ENCODE data around the gene N4BP2L2. TPM values are rescaled to one million over a fixed set of nuclear protein-coding genes. Genes with fewer than 3 reads are reported as not detected.
A peak's percentile ranks its signal among the peaks of the same experiment; 100 is the strongest.

N4BP2L2 gene
- total and polyA plus RNA-seq, 2 of the 13 experiments (the other 11 are each of a cell fraction or from before 2014, with no cell fraction given), result 58.9 to 81.2 TPM

DNA sequence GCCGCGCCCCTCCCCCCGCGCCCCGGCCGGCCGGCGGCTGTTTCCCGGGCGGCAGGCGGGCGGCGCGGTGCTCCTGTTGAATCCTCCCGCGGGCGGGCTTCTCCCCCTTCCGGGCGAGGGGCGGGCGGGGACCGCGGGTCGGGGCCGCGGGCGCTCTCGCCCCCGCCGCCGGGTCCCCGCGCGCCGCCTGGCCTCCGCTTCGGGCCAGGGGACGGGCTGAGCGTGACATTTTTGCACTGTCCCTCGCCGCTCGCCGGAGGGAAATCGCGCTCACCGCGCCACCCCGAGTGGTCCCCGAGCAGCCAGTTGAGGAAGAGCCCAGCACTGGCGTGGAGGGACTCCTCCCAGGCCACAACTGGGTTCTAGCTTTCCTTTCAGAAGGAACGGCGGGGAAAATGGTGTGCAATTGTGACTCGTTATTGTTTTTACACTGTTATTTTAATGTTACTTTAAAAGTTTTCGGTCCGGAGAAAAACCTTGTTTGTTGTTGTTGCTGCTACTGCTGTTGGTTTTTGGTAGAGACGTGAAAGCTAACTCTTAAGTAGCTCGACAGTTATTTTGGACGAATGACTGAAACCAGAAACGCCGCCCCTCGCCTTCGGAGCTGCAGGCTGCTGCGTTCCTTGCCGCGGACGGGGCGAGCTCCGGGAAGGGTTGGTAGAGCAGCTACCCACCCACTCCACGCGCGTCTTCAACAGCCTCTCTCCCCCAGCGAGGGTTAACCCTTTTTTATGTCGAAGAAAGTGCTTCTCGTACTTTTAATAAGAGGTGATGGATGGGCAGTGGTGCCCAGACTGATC lies 48.6 kb upstream of the N4BP2L2 start (continued):
- TF ChIP-seq ZNF121 (CRISPR knock-in tag; IDR thresholded peaks at IDR 0.05) (no peak), ZFX (CRISPR knock-in tag; IDR thresholded peaks at IDR 0.05; ENCODE audit: low read depth) (peak; percentile 17; the same call in 1 of the 2 replicates)

DNA sequence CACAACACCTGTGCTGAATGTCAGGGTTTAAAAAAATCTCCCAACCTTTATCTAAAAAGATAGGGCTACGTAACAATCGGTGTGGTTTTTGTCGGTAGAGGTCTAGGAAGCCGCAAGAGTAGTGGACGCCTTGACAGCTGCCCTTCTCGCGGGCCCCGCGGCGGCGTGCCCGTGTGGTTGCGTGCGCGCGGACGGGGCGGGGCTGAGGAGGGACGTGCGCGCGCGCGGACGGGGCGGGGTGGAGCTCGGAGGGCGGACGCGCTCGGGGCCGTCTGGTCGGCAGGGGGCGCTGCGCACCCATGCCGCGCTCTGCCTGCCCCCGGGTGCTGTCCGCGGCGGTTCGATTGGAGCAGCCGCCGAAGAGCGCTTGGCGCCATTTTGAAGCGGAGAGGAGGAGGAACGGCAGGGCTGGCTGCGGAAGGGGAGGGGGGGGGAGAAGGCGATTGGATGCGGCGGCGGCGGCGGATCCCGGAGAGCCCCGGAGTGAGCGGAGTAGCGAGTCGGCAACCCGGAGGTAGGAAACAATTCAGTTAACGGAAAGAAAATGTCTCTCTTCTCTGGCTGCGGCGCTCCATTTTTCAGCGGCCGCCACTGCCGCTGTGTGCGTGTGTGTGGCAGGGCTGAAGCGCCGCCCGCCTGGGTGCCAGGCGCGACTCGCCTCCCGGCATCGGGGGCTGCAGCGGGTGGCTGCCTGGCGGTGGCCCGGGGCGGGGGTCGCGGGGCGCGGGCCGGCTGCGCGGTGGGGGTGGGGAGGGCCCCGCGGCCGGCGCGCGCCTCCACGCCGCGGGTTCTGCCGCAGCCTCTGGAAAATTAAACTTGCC lies 47.7 kb upstream of the N4BP2L2 start, which contains the start of gene PDS5B:
Gene PDS5B, plus strand, starts transcription at position 373 of the 821 bp plus-strand sequence. CDS start 62,321 bp downstream, outside the sequence.
- FAIRE-seq (no peak), ATAC-seq (peak; percentile 90), DNase-seq (ENCODE audit: low spot score) (peak; percentile 87)
- Histone ChIP-seq H4K20me1 (ENCODE audit: insufficient read depth, low read length) (no peaks in the 10 kb centered on the region), H3K27me3 (ENCODE audit: control insufficient read depth in 1 of 2, insufficient read depth in 2 of 2, low read length in 2 of 2) (no peaks in the 10 kb centered on the region; a peak in 1 of 5 replicates), H3K4me1 (ENCODE audit: insufficient read depth, low read length) (peaks cover 31% of the 10 kb centered on the region), H2AFZ (ENCODE audit: low read length) (peak within 1 kb of the TSS; percentile 74), H3K79me2 (ENCODE audit: insufficient read depth, low read length) (peaks cover 40% of the 10 kb centered on the region), H3K4me2 (ENCODE audit: low read depth, low read length) (peak within 1 kb of the TSS; percentile 98), H3K27ac (ENCODE audit: extremely low read length, insufficient read depth, low read length) (peak within 1 kb of the TSS; percentile 94), H3K36me3 (replicated peaks in 1 of 2; ENCODE audit: control insufficient read depth in 1 of 2, insufficient read depth in 2 of 2, low read length in 2 of 2) (no peaks in the 10 kb centered on the region), H3K9ac (ENCODE audit: insufficient read depth, low read depth, low read length) (peak within 1 kb of the TSS; percentile 81), H3K9me3 (ENCODE audit: low read length) (no peaks in the 10 kb centered on the region), H3K4me3 (replicated peaks in 1 of 3; ENCODE audit: insufficient read depth in 1 of 3, low read depth in 2 of 3, low read length in 3 of 3) (peak within 1 kb of the TSS; percentile 83 to 96 (median 85))
- POLR2A ChIA-PET, result interaction anchor here (0.8 to 1.7 kb wide), 5 partner anchors 9 to 957 kb away, joined by 3 to 8 read pairs (median 4); partner anchors contain the start of genes N4BP2L1 and N4BP2L2
- in situ Hi-C loops (cut with HindIII; ENCODE audit: extremely low pct_ligation_motif_present, low pct_unique_long_range_greater_than_20kb) (loop anchor here (5.0 to 25.0 kb wide), 3 partner anchors 66 to 951 kb away; no protein-coding TSS in a partner anchor), intact Hi-C loops (cut with micrococcal nuclease; ENCODE audit: unreplicated experiment) (loop anchor here (1.0 to 2.0 kb wide), 2 partner anchors 83 to 957 kb away; no protein-coding TSS in a partner anchor)
- under 1% methylated on average over 21 of the region's 97 CpGs for WGBS (ENCODE audit: low lambda C conversion rate)
- CTCF ChIA-PET (ENCODE audit: low intra/inter-chr PET ratio, low total read pairs), result interaction anchor here (1.4 to 1.7 kb wide), 3 partner anchors 53 to 83 kb away, joined by 12 to 21 read pairs (median 13); no protein-coding TSS in a partner anchor
- no TSS peak for BruUV-seq (replicated peaks)
- TF ChIP-seq HDAC1 (CRISPR knock-in tag; IDR thresholded peaks at IDR 0.05) (peak; percentile 21; the same call in 1 of the 2 replicates), MEIS1 (CRISPR knock-in tag; IDR thresholded peaks at IDR 0.05; ENCODE audit: borderline replicate concordance) (peak; percentile 43), CREM (IDR thresholded peaks at IDR 0.05) (no peak), CREM (CRISPR knock-in tag; IDR thresholded peaks at IDR 0.05) (no peak), ZFX (CRISPR knock-in tag; IDR thresholded peaks at IDR 0.05; ENCODE audit: low read depth) (peak; percentile 13; the same call in 1 of the 2 replicates), XRCC5 (optimal IDR thresholded peaks at IDR 0.05; ENCODE audit: low read length) (peak; percentile 46), ZNF451 (CRISPR knock-in tag; IDR thresholded peaks at IDR 0.05) (no peak), ZNF44 (CRISPR knock-in tag; IDR thresholded peaks at IDR 0.05) (no peak), FOXO1 (CRISPR knock-in tag; IDR thresholded peaks at IDR 0.05) (no peak; the same call in 1 of the 2 replicates), ZBTB1 (CRISPR knock-in tag; IDR thresholded peaks at IDR 0.05; ENCODE audit: borderline replicate concordance) (no peak), SKI (IDR thresholded peaks at IDR 0.05; ENCODE audit: partially characterized antibody) (peak; percentile 69), CBX5 (CRISPR knock-in tag; IDR thresholded peaks at IDR 0.05; ENCODE audit: borderline replicate concordance) (0 out of 2 replicates have a peak, but pooled peaks have one; percentile 25), RBFOX2 (IDR thresholded peaks at IDR 0.05; ENCODE audit: low read depth, low read length) (peak; percentile 47; the same call in 1 of the 2 replicates), ZNF572 (CRISPR knock-in tag; IDR thresholded peaks at IDR 0.05) (no peak), SIN3B (IDR thresholded peaks at IDR 0.05; ENCODE audit: low read length) (no peak), ZNF235 (CRISPR knock-in tag; IDR thresholded peaks at IDR 0.05; ENCODE audit: borderline replicate concordance) (no peak)
- TF ChIP-seq, protein P1, sequence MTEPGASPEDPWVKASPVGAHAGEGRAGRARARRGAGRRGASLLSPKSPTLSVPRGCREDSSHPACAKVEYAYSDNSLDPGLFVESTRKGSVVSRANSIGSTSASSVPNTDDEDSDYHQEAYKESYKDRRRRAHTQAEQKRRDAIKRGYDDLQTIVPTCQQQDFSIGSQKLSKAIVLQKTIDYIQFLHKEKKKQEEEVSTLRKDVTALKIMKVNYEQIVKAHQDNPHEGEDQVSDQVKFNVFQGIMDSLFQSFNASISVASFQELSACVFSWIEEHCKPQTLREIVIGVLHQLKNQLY (CRISPR knock-in tag; IDR thresholded peaks at IDR 0.05), result no peak
- TF ChIP-seq, protein P2, sequence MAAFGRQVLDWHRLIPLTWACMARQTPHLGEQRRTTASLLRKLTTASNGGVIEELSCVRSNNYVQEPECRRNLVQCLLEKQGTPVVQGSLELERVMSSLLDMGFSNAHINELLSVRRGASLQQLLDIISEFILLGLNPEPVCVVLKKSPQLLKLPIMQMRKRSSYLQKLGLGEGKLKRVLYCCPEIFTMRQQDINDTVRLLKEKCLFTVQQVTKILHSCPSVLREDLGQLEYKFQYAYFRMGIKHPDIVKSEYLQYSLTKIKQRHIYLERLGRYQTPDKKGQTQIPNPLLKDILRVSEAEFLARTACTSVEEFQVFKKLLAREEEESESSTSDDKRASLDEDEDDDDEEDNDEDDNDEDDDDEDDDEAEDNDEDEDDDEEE (CRISPR knock-in tag; IDR thresholded peaks at IDR 0.05), result no peak
- TF ChIP-seq, protein P3, sequence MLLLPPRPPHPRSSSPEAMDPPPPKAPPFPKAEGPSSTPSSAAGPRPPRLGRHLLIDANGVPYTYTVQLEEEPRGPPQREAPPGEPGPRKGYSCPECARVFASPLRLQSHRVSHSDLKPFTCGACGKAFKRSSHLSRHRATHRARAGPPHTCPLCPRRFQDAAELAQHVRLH (CRISPR knock-in tag; IDR thresholded peaks at IDR 0.05; ENCODE audit: borderline replicate concordance, low read depth), result 0 out of 2 replicates have a peak, but pooled peaks have one; percentile 33
